IMR-90 (cell line): ENCODE data around the gene GNAO1.

Experiments
- BHLHE40 ChIP-seq: fragments of 150-350 bp; IDR thresholded peaks from 2 replicates; pipeline ENCODE4 v1.6.1; 2016; ENCODE audit warnings: mild to moderate bottlenecking, low read depth, low read length
- CEBPB ChIP-seq: IDR thresholded peaks from 2 replicates; pipeline ENCODE4 v1.6.1; 2012; ENCODE audit warnings: low read depth, low read length, improper control_type of control experiment
- CHD1 ChIP-seq: IDR thresholded peaks from 2 replicates; pipeline ENCODE4 v1.6.1; 2012; ENCODE audit warnings: low read depth, low read length, improper control_type of control experiment
- FOS ChIP-seq: fragments of 150-350 bp; IDR thresholded peaks from 2 replicates; pipeline ENCODE4 v1.6.1; 2016; ENCODE audit warnings: low read depth, low read length
- MAFK ChIP-seq: IDR thresholded peaks from 2 replicates; pipeline ENCODE4 v1.6.1; 2012; ENCODE audit warnings: low read depth, low read length, improper control_type of control experiment
- MXI1 ChIP-seq: IDR thresholded peaks from 2 replicates; pipeline ENCODE4 v1.6.1; 2012; ENCODE audit warnings: low read depth, mild to moderate bottlenecking, low read length, moderate library complexity, borderline replicate concordance
- POLR2A ChIP-seq: IDR thresholded peaks from 2 replicates; pipeline ENCODE4 v1.6.1; 2012; ENCODE audit warnings: mild to moderate bottlenecking, low read depth, low read length
- RAD21 ChIP-seq: IDR thresholded peaks from 2 replicates; pipeline ENCODE4 v1.6.1; 2012; ENCODE audit warnings: low read length, improper control_type of control experiment
- RCOR1 ChIP-seq: IDR thresholded peaks from 2 replicates; pipeline ENCODE4 v1.6.1; 2012; ENCODE audit warnings: mild to moderate bottlenecking, low read length, improper control_type of control experiment; ENCODE audit not compliant: insufficient replicate concordance
- RFX5 ChIP-seq: IDR thresholded peaks from 2 replicates; pipeline ENCODE4 v1.8.0; 2012; ENCODE audit warnings: low read depth, mild to moderate bottlenecking, low read length, moderate library complexity
- SMC3 ChIP-seq: fragments of 150-350 bp; IDR thresholded peaks from 2 replicates; pipeline ENCODE4 v1.6.1; 2016; ENCODE audit warnings: low read depth, mild to moderate bottlenecking, antibody characterized with exemption, low read length, moderate library complexity
- TF ChIP-seq, protein P1 (sequence below): conservative IDR thresholded peaks from 2 replicates; pipeline ENCODE4 v1.5.1; 2012; ENCODE audit warnings: mild to moderate bottlenecking, low read depth, low read length, improper control_type of control experiment

GRCh38 chr16:56314244-56314850 is 123.1 kb downstream of the GNAO1 start:
- TF ChIP-seq, protein P1, sequence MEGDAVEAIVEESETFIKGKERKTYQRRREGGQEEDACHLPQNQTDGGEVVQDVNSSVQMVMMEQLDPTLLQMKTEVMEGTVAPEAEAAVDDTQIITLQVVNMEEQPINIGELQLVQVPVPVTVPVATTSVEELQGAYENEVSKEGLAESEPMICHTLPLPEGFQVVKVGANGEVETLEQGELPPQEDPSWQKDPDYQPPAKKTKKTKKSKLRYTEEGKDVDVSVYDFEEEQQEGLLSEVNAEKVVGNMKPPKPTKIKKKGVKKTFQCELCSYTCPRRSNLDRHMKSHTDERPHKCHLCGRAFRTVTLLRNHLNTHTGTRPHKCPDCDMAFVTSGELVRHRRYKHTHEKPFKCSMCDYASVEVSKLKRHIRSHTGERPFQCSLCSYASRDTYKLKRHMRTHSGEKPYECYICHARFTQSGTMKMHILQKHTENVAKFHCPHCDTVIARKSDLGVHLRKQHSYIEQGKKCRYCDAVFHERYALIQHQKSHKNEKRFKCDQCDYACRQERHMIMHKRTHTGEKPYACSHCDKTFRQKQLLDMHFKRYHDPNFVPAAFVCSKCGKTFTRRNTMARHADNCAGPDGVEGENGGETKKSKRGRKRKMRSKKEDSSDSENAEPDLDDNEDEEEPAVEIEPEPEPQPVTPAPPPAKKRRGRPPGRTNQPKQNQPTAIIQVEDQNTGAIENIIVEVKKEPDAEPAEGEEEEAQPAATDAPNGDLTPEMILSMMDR = no peak
- TF ChIP-seq SMC3 (no peak), POLR2A (no peak), RFX5 (no peak), RAD21 (no peak), BHLHE40 (no peak), CHD1 (no peak), MAFK (no peak), FOS (no peak), MXI1 (no peak), CEBPB (no peak), RCOR1 (no peak)
